WTC11 (cell line): Measurements from ENCODE around the gene LAMA1.

Source experiments
- ATF3 ChIP-seq: sonication (generic); formaldehyde crosslinking; conservative IDR thresholded peaks from 2 replicates; pipeline ENCODE4 v1.8.1; 2022; ENCODE audit warnings: mild to moderate bottlenecking, missing genetic modification reagents
- CTCF ChIP-seq: fragments of 200-600 bp; IDR thresholded peaks from 2 replicates; pipeline ENCODE4 v1.8.0; 2022; ENCODE audit warnings: antibody characterized with exemption
- HMGXB4 ChIP-seq: sonication (generic); formaldehyde crosslinking; IDR thresholded peaks from 2 replicates; pipeline ENCODE4 v1.8.1; 2023; ENCODE audit warnings: mild to moderate bottlenecking, moderate library complexity, missing genetic modification reagents
- JUN ChIP-seq: sonication (generic); formaldehyde crosslinking; IDR thresholded peaks from 2 replicates; pipeline ENCODE4 v1.8.0; 2023; ENCODE audit warnings: mild to moderate bottlenecking, missing genetic modification reagents
- MLX ChIP-seq: sonication (generic); formaldehyde crosslinking; IDR thresholded peaks from 2 replicates; pipeline ENCODE4 v1.8.1; 2023; ENCODE audit warnings: mild to moderate bottlenecking, missing genetic modification reagents, moderate library complexity
- NFE2L1 ChIP-seq: sonication (generic); formaldehyde crosslinking; IDR thresholded peaks from 2 replicates; pipeline ENCODE4 v1.8.1; 2023; ENCODE audit warnings: missing genetic modification reagents
- SP1 ChIP-seq: sonication (generic); formaldehyde crosslinking; conservative IDR thresholded peaks from 2 replicates; pipeline ENCODE4 v1.8.1; 2022; ENCODE audit warnings: missing genetic modification reagents

GRCh38 chr18:6979954-6980353 lies 137.6 kb downstream of the LAMA1 start:
- TF ChIP-seq CTCF (no peak), HMGXB4 (no peak), NFE2L1 (CRISPR knock-in tag) (no peak), MLX (CRISPR knock-in tag) (no peak), SP1 (CRISPR knock-in tag) (no peak), ATF3 (no peak), JUN (CRISPR knock-in tag) (no peak)
